Heart right ventricle (tissue), 16 donors: ENCODE results near the gene SSNA1. TPM values are rescaled to one million over a fixed set of nuclear protein-coding genes. Genes with fewer than 3 reads are reported as not detected.
A peak's percentile ranks its signal among the peaks of the same experiment; 100 is the strongest.

Experiments used
- ATAC-seq, 8 donors: fragments of 200-7000 bp; cut with Tn5 transposase; one replicate each; pipeline ENCODE4 v1.9.1; 2020; ENCODE audit warnings: mild to moderate bottlenecking in 8 of 8, moderate library complexity in 8 of 8, moderate number of reproducible peaks in 1 of 8
- DNase-seq, 2 donors: peaks; one replicate each; pipeline ENCODE4 v3.0.0-alpha.2; 2020
- H3K27ac ChIP-seq, 10 donors: fragments of 200-600 bp; sonication (generic) in 2 of 10; one replicate each; pipeline versions ENCODE4 v1.5.0 to v1.8.0; 2020 to 2022; ENCODE audit warnings: mild to moderate bottlenecking in 3 of 10
- H3K27me3 ChIP-seq, 7 donors: fragments of 200-600 bp; one replicate each; pipeline ENCODE4 v1.8.0; 2021 to 2022; ENCODE audit warnings: mild to moderate bottlenecking in 2 of 7
- H3K36me3 ChIP-seq, 9 donors: fragments of 200-600 bp; sonication (generic) in 1 of 9; one replicate each; pipeline versions ENCODE4 v1.5.0 to v1.8.0; 2020 to 2022; ENCODE audit warnings: mild to moderate bottlenecking in 2 of 9
- H3K4me1 ChIP-seq, 9 donors: fragments of 200-600 bp; sonication (generic) in 1 of 9; one replicate each; pipeline versions ENCODE4 v1.5.0 to v1.8.0; 2020 to 2022; ENCODE audit warnings: mild to moderate bottlenecking in 4 of 9
- H3K4me3 ChIP-seq, 10 donors: fragments of 200-600 bp; sonication (generic) in 2 of 10; one replicate each; pipeline versions ENCODE4 v1.5.0 to v1.8.0; 2020 to 2022; ENCODE audit warnings: mild to moderate bottlenecking in 7 of 10, moderate library complexity in 2 of 10
- H3K9me3 ChIP-seq, 11 donors: fragments of 200-600 bp in 10 of 11; sonication (generic) in 2 of 11; one replicate each; pipeline versions ENCODE4 v1.5.0 to v1.8.0; 2013 to 2022; ENCODE audit warnings: mild to moderate bottlenecking in 2 of 11, control low read depth in 1 of 11, moderate library complexity in 1 of 11
- WGBS, 2 donors: extraction: QIAGEN DNeasy Blood & Tissue Kit; methylation state at CpG; one replicate each; pipeline ENCODE4 v1.1.7; 2013; ENCODE audit warnings: inconsistent platforms in 1 of 2; 5-methylcytosine and 5-hydroxymethylcytosine counted together
- intact Hi-C, 10 donors: fragments of 100-400 bp; cut with DNase I; formaldehyde crosslinking; loops; one replicate each; pipeline versions ENCODE4 v1.11.1 to v1.14.2; 2022
- polyA plus RNA-seq, 2 donors: library from polyadenylated mRNA; stranded (reverse); fragments of 200-250 nt; gene quantifications; one replicate each; pipeline ENCODE4 v1.2.3, GENCODE V29; 2013
- total RNA-seq, 10 donors: library from RNA; stranded (reverse); fragmentation: NEBNext Ultra II Directional in 3 of 10; extraction: Animal tissue kit (Norgen Biotek cat#: 25700) in 3 of 10; gene quantifications; one replicate each; pipeline versions ENCODE4 v1.2.1 to v1.2.4, GENCODE V29; 2021 to 2023
- TF ChIP-seq, protein P1 (sequence below), 9 donors: fragments of 200-600 bp; sonication (generic) in 2 of 9; IDR thresholded peaks; one replicate each; pipeline versions ENCODE4 v1.5.0 to v1.8.0; 2021 to 2022; ENCODE audit warnings: antibody characterized with exemption in 9 of 9, mild to moderate bottlenecking in 5 of 9, moderate library complexity in 1 of 9
- donor health status: Arrhythmogenic right ventricular cardiomyopathy.
- donor health status: ischemic (EF 13 %, LVEDD 7.1; RV severe dilation, severe dysfunction).
- donor health status: healthy with polysubstance abuse.
- donor health status: DM: no; HTN: yes; CAD: no.
- donor health status: DM: no; HTN: no; CAD: no.
- donor health status: ischemic (EF 25% LVEDD 6.9; RV normal size, moderate dysfunction).
- donor health status: ischemic (EF 25% LVEDD 5.7; RV mildly dilated, moderate dysfunction).
- donor health status: healthy.
- donor health status: DM: yes; HTN: yes; CAD: no.
- donor health status: Ischemic cardiomyopathy.
- donor health status: ischemic (EF 35%, LVEDD 5.7; RV mildly dilated, moderate dysfunction).
- donor health status: nonischemic (EF 11% LVEDD 7.7; RV severe dilation, severe dysfunction).
- donor health status: DM: yes; HTN: yes; CAD: no.
- donor health status: PGD.
- donor health status: ischemic (EF 29% LVEDD 5.4; RV normal size, mild dysfunction).
- donor health status: nonischemic (EF 23%, LVEDD 6.1; RV moderate dilation, normal function).

Gene SSNA1
- total and polyA plus RNA-seq, 12 donors: 47.3 to 168 (median 57.6) TPM

DNA sequence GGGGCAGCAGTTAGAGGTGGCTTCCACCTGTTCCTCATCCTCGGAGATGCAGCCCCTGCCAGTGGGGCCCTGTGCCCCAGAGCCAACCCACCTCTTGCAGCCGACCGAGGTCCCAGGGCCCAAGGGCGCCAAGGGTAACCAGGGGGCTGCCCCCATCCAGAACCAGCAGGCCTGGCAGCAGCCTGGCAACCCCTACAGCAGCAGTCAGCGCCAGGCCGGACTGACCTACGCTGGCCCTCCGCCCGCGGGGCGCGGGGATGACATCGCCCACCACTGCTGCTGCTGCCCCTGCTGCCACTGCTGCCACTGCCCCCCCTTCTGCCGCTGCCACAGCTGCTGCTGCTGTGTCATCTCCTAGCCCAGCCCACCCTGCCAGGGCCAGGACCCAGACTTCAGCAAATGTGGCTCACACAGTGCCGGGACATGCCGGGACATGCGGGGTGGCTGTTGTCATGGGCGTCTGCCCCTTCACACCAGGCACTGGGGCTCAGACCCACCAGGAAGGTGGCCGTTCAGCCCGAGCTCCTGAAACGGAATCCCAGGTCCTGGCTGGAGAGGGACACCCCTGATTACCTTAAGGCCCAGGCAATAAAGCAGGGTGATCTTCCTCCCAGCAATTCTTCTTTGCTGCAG lies 37.3 kb downstream of the SSNA1 start:
- intact Hi-C loops: loop anchor here in 8 of 10 donors (2.0 to 5.0 kb wide), 8 partner anchors 34 to 109 kb away; partner anchors contain the start of genes ANAPC2 (in 2 of the 8) and SSNA1 (in 2 of the 8)
- H3K27ac ChIP-seq: no peak overlapping the region
- no peak for ATAC-seq

DNA sequence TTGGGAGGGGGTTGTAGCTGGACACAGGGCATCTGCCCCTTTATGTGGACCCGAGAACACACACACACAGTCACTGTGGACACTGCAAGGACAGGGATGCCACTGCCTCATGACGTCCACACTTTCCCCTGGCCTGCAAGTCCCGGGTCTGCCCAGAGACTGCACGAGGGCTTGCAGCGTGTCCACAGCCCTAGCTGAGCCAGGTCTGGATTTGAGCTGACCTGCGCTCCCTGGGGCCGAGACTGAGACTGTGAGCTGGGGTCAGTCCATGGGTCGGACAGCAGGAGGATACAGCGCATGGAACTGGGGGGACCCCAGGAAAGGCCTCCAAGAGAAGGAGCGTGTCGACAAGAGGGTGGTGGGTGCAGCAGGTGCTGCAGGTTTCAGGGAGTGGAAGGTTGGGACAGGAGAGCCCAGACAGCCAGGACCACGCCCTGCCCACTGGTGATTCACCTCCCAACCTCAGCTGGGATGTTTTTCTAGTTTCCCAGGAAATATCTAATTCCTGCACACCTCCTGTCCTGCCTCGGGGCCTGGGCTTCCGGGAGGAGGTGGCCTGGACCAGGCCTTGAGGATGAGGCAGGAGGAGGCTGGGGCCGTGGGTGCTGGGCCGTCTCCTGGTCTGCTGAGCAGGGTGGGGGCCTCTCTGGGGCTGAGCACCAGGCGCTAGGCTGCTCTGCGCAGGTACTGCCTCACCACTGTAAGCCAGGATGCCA lies 38.0 kb downstream of the SSNA1 start:
- no peak for DNase-seq
- no peak for ATAC-seq
- H3K27me3 ChIP-seq: peaks cover 9 to 36% (median 35%) of the 10 kb centered on the region in 7 donors
- no peak overlapping the region for H3K4me3 ChIP-seq
- intact Hi-C loops: loop anchor here in 8 of 10 donors (1.0 to 5.0 kb wide), 8 partner anchors 34 to 110 kb away; partner anchors contain the start of genes ANAPC2 (in 1 of the 8) and SSNA1 (in 1 of the 8)
- H3K4me1 ChIP-seq: peaks cover 7 to 27% (median 21%) of the 10 kb centered on the region in 9 donors
- no peaks in the 10 kb centered on the region for H3K9me3 ChIP-seq
- WGBS, 2 donors: 74 to 78% methylated on average over 18 of the region's 18 CpGs
- no peak overlapping the region for H3K27ac ChIP-seq
- TF ChIP-seq, protein P1, sequence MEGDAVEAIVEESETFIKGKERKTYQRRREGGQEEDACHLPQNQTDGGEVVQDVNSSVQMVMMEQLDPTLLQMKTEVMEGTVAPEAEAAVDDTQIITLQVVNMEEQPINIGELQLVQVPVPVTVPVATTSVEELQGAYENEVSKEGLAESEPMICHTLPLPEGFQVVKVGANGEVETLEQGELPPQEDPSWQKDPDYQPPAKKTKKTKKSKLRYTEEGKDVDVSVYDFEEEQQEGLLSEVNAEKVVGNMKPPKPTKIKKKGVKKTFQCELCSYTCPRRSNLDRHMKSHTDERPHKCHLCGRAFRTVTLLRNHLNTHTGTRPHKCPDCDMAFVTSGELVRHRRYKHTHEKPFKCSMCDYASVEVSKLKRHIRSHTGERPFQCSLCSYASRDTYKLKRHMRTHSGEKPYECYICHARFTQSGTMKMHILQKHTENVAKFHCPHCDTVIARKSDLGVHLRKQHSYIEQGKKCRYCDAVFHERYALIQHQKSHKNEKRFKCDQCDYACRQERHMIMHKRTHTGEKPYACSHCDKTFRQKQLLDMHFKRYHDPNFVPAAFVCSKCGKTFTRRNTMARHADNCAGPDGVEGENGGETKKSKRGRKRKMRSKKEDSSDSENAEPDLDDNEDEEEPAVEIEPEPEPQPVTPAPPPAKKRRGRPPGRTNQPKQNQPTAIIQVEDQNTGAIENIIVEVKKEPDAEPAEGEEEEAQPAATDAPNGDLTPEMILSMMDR (IDR thresholded peaks at IDR 0.05): no peak
- H3K36me3 ChIP-seq: no peaks in the 10 kb centered on the region

More for the DNA sequence above, 37.3 kb downstream of the SSNA1 start:
- Histone ChIP-seq H3K4me1 (peaks cover 7 to 32% (median 24%) of the 10 kb centered on the region in 9 donors), H3K27me3 (peaks cover 7 to 33% (median 29%) of the 10 kb centered on the region in 7 donors), H3K9me3 (no peaks in the 10 kb centered on the region), H3K36me3 (no peaks in the 10 kb centered on the region), H3K4me3 (no peak overlapping the region)
- DNase-seq: no peak
- TF ChIP-seq, protein P1 (IDR thresholded peaks at IDR 0.05): no peak
- WGBS, 2 donors: 76 to 84% methylated on average over 21 of the region's 21 CpGs

DNA sequence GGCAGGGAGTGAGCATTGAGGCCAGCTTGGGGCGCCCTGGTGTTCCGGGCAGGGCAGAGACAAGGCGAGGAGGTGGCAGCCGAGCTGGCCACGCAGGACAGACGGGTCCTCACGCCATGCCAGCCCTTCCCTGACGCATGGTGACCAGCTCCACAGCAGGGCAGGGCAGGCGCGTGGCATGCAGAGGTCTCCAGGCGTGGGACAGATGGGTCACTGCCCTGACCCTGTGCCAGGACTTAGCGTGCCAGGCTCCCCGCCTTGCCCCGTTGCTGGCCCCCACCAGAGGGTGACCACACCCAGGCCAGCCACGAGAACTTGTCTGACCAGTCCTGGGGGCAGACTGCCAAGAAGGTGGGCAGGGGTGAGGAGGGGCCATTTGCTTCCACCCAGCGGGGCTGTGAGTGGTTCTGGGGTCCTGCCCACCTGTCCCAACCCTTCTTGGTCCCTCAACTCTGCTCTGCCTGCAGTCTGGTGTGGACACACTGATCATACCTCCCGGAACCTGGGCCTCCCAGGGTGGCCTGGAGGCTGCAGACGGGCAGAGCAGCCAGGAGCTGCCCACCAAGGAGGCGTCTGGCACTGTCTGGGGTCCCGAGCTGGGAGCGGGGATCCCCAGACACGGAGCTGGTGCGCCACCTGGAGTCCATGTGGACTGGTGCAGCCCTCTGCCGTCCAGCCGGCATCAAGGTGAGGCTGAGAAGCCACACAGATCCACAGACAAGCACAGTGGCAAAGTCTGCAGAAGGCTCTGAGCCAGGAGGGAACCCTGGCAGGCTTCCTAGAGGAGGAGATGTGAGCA lies 38.8 kb downstream of the SSNA1 start, which contains the start of gene RNF224:
TSS of gene RNF224 (plus strand) at position 449 of the 799 bp plus-strand sequence. CDS start 834 bp downstream, outside the sequence.
- Histone ChIP-seq H3K27me3 (peaks cover 16 to 44% (median 43%) of the 10 kb centered on the region in 7 donors), H3K9me3 (no peaks in the 10 kb centered on the region), H3K4me1 (peaks cover 7 to 24% (median 18%) of the 10 kb centered on the region in 9 donors), H3K36me3 (no peaks in the 10 kb centered on the region), H3K4me3 (no peak within 1 kb of the TSS), H3K27ac (no peak within 1 kb of the TSS)
- intact Hi-C loops: loop anchor here in 8 of 10 donors (1.0 to 5.0 kb wide), 8 partner anchors 35 to 110 kb away; partner anchors contain the start of genes ANAPC2 (in 1 of the 8) and SSNA1 (in 1 of the 8)
- ATAC-seq (peak in 5 of 8 donors; percentile 12 to 34 (median 25)), DNase-seq (peak; percentile 65 to 78)
- TF ChIP-seq, protein P1 (IDR thresholded peaks at IDR 0.05): peak; percentile 76 to 93 (median 88)
- 41% methylated on average over 25 of the region's 25 CpGs for WGBS, 2 donors
